Nephron (organoid): ENCODE measurements around the gene PPP4R4.

Source experiments
- H3K27ac Mint-ChIP-seq, 3 experiments: 2 replicates each; pipeline ENCODE4 v1.8.0; 2020; ENCODE audit warnings: mixed read lengths in 3 of 3, mild to moderate bottlenecking in 2 of 3, moderate library complexity in 1 of 3
- H3K27me3 Mint-ChIP-seq: 2 replicates; pipeline ENCODE4 v1.8.0; 2021; ENCODE audit warnings: low read depth, mild to moderate bottlenecking, moderate library complexity, mixed read lengths
- H3K36me3 Mint-ChIP-seq: 2 replicates; pipeline ENCODE4 v1.8.0; 2020; ENCODE audit warnings: low read depth, mixed read lengths
- H3K4me1 Mint-ChIP-seq: 2 replicates; pipeline ENCODE4 v1.8.0; 2020; ENCODE audit warnings: mixed read lengths
- H3K4me3 Mint-ChIP-seq, 3 experiments: 2 replicates each; pipeline ENCODE4 v1.8.0; 2020; ENCODE audit warnings: mild to moderate bottlenecking in 3 of 3, mixed read lengths in 3 of 3, moderate library complexity in 2 of 3
- H3K9me3 Mint-ChIP-seq: 2 replicates; pipeline ENCODE4 v1.8.0; 2020; ENCODE audit warnings: mixed read lengths
- CTCF ChIP-seq, 3 experiments: fragments of 200-600 bp; sonication (generic); IDR thresholded peaks; one replicate each; pipeline ENCODE4 v1.5.0; 2021; ENCODE audit warnings: antibody characterized with exemption in 3 of 3; ENCODE audit not compliant: unreplicated experiment in 3 of 3

PPP4R4 gene

GRCh38 chr14:94282991-94283723 is 109.0 kb downstream of the PPP4R4 start:
- Mint-ChIP-seq H3K27ac (no peak overlapping the region), H3K36me3 (no peaks in the 10 kb centered on the region), H3K4me3 (no peak overlapping the region), H3K27me3 (no peaks in the 10 kb centered on the region), H3K9me3 (no peaks in the 10 kb centered on the region), H3K4me1 (no peaks in the 10 kb centered on the region)
- no peak for TF ChIP-seq CTCF (IDR thresholded peaks at IDR 0.05; ENCODE audit: unreplicated experiment in 3 of 3)

- Mint-ChIP-seq H3K36me3 (no peaks in the 10 kb centered on the region), H3K4me3 (no peak overlapping the region), H3K9me3 (no peaks in the 10 kb centered on the region), H3K4me1 (no peaks in the 10 kb centered on the region), H3K27me3 (no peaks in the 10 kb centered on the region), H3K27ac (no peak overlapping the region)
- no peak for TF ChIP-seq CTCF (IDR thresholded peaks at IDR 0.05; ENCODE audit: unreplicated experiment in 3 of 3)
Observed at GRCh38 chr14:94284221-94284620, 110.1 kb downstream of the PPP4R4 start.

- Mint-ChIP-seq H3K27me3 (no peaks in the 10 kb centered on the region), H3K4me3 (no peak overlapping the region), H3K36me3 (no peaks in the 10 kb centered on the region), H3K9me3 (no peaks in the 10 kb centered on the region), H3K27ac (no peak overlapping the region), H3K4me1 (no peaks in the 10 kb centered on the region)
- TF ChIP-seq CTCF (IDR thresholded peaks at IDR 0.05; ENCODE audit: unreplicated experiment in 3 of 3): no peak
Observed at GRCh38 chr14:94285158-94285557, 111.0 kb downstream of the PPP4R4 start.

- Mint-ChIP-seq H3K9me3 (no peaks in the 10 kb centered on the region), H3K4me3 (no peak overlapping the region), H3K27ac (no peak overlapping the region), H3K27me3 (peaks cover 3% of the 10 kb centered on the region), H3K4me1 (no peaks in the 10 kb centered on the region), H3K36me3 (no peaks in the 10 kb centered on the region)
- no peak for TF ChIP-seq CTCF (IDR thresholded peaks at IDR 0.05; ENCODE audit: unreplicated experiment in 3 of 3)
Observed at GRCh38 chr14:94288610-94289465, 114.7 kb downstream of the PPP4R4 start.

- Mint-ChIP-seq H3K27ac (no peak overlapping the region), H3K36me3 (no peaks in the 10 kb centered on the region), H3K27me3 (peaks cover 3% of the 10 kb centered on the region), H3K4me3 (no peak overlapping the region), H3K9me3 (no peaks in the 10 kb centered on the region), H3K4me1 (no peaks in the 10 kb centered on the region)
- no peak for TF ChIP-seq CTCF (IDR thresholded peaks at IDR 0.05; ENCODE audit: unreplicated experiment in 3 of 3)
Observed at GRCh38 chr14:94290197-94290596, 116.1 kb downstream of the PPP4R4 start.
